Measurements from ENCODE around the gene NCKAP5L. TPM values are rescaled to one million over a fixed set of nuclear protein-coding genes. Genes with fewer than 3 reads are reported as not detected.
A peak's percentile ranks its signal among the peaks of the same experiment; 100 is the strongest.

Gene NCKAP5L
- polyA plus RNA-seq, 2 of the 4 experiments (the other 2 are of a cell fraction): 3.0 to 8.5 TPM

DNA sequence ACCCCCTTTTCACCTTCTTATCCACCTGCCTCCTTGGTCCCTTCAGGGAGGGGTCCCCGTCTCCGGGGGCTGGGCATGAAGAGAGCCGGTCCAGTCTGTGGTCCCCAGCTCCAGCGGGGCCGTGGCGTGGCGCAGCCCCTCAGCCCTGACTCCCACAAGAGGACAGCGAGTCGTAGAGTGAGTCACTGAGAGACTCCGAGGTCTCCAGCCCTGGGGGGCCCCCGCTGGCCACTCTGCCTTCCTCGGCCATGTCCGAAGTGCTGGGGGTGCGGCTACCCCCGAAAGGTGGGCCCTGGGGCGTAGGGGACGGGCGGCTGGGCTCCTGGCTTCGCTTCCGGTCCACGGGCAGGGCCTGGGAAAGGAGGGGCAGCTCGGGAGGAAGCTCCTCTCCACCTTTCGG is 36.5 kb downstream of the NCKAP5L start:
- FAIRE-seq (no peak), ATAC-seq (no peak)
- 86% methylated on average over 23 of the region's 23 CpGs for WGBS (ENCODE audit: missing lambda C conversion rate)

GRCh38 chr12:49790741-49791555 is 37.3 kb downstream of the NCKAP5L start:
- CTCF ChIA-PET: interaction anchor here (0.7 kb wide), 1 partner anchor 217 kb away, joined by 3 read pairs; no protein-coding TSS in a partner anchor

More for the DNA sequence above, 36.5 kb downstream of the NCKAP5L start:
- H3K27ac ChIP-seq: no peak overlapping the region
- no peak for DNase-seq (ENCODE audit: low read depth in 1 of 2, low spot score in 1 of 2)
- H3K9me3 ChIP-seq: peaks cover 2% of the 10 kb centered on the region; the same call in 1 of the 3 replicates
- no peaks in the 10 kb centered on the region for H3K4me1 ChIP-seq
- ChIA-PET CTCF (interaction anchor here (1.1 to 1.3 kb wide), 3 partner anchors 10 to 155 kb away, joined by 3 to 4 read pairs (median 4); no protein-coding TSS in a partner anchor), POLR2A (no interaction called here)
- TF ChIP-seq EHMT2 (IDR thresholded peaks at IDR 0.05; ENCODE audit: low read depth): no peak
- no peak for TF ChIP-seq FOSB (CRISPR knock-in tag; IDR thresholded peaks at IDR 0.05)
- TF ChIP-seq POLR2AphosphoS2 (conservative IDR thresholded peaks at IDR 0.05; ENCODE audit: low read length): no peak
- TF ChIP-seq, protein P1, sequence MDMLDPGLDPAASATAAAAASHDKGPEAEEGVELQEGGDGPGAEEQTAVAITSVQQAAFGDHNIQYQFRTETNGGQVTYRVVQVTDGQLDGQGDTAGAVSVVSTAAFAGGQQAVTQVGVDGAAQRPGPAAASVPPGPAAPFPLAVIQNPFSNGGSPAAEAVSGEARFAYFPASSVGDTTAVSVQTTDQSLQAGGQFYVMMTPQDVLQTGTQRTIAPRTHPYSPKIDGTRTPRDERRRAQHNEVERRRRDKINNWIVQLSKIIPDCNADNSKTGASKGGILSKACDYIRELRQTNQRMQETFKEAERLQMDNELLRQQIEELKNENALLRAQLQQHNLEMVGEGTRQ (IDR thresholded peaks at IDR 0.05): no peak
- no peak overlapping the region for H3K4me2 ChIP-seq
- no peak overlapping the region for H3K4me3 ChIP-seq

GRCh38 chr12:49789992-49790391 is 38.2 kb downstream of the NCKAP5L start:
- POLR2A ChIA-PET: no interaction called here
- H3K4me2 ChIP-seq: no peak overlapping the region

More at GRCh38 chr12:49790741-49791555, 37.3 kb downstream of the NCKAP5L start:
- ATAC-seq: no peak
- no peaks in the 10 kb centered on the region for H3K4me1 ChIP-seq
- H3K4me3 ChIP-seq: no peak overlapping the region
- no peak overlapping the region for H3K4me2 ChIP-seq
- TF ChIP-seq POLR2A (IDR thresholded peaks at IDR 0.05; ENCODE audit: low read length) (no peak), BHLHE40 (IDR thresholded peaks at IDR 0.05; ENCODE audit: low read depth, low read length) (no peak), CHD4 (IDR thresholded peaks at IDR 0.05; ENCODE audit: borderline replicate concordance) (no peak), PHF8 (IDR thresholded peaks at IDR 0.05; ENCODE audit: borderline replicate concordance, low read depth) (no peak), POLR2AphosphoS2 (conservative IDR thresholded peaks at IDR 0.05; ENCODE audit: low read length) (no peak), RFX5 (IDR thresholded peaks at IDR 0.05) (no peak), EP300 (IDR thresholded peaks at IDR 0.05) (no peak), KDM1A (IDR thresholded peaks at IDR 0.05; ENCODE audit: low read depth) (no peak), HDAC2 (IDR thresholded peaks at IDR 0.05) (no peak), RARB (CRISPR knock-in tag; IDR thresholded peaks at IDR 0.05) (no peak), NFE2L2 (conservative IDR thresholded peaks at IDR 0.05; ENCODE audit: low read length) (no peak)
- TF ChIP-seq, protein P2, sequence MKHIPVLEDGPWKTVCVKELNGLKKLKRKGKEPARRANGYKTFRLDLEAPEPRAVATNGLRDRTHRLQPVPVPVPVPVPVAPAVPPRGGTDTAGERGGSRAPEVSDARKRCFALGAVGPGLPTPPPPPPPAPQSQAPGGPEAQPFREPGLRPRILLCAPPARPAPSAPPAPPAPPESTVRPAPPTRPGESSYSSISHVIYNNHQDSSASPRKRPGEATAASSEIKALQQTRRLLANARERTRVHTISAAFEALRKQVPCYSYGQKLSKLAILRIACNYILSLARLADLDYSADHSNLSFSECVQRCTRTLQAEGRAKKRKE (CRISPR knock-in tag; IDR thresholded peaks at IDR 0.05; ENCODE audit: low read depth): no peak
- TF ChIP-seq, protein P3, sequence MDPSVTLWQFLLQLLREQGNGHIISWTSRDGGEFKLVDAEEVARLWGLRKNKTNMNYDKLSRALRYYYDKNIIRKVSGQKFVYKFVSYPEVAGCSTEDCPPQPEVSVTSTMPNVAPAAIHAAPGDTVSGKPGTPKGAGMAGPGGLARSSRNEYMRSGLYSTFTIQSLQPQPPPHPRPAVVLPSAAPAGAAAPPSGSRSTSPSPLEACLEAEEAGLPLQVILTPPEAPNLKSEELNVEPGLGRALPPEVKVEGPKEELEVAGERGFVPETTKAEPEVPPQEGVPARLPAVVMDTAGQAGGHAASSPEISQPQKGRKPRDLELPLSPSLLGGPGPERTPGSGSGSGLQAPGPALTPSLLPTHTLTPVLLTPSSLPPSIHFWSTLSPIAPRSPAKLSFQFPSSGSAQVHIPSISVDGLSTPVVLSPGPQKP (IDR thresholded peaks at IDR 0.05; ENCODE audit: low read depth, low read length): no peak
- no peak for DNase-seq (ENCODE audit: low read depth in 1 of 2, low spot score in 1 of 2)
- POLR2A ChIA-PET: no interaction called here
- H3K9me3 ChIP-seq: peaks cover 2% of the 10 kb centered on the region; the same call in 1 of the 3 replicates
- WGBS (ENCODE audit: missing lambda C conversion rate): 88% methylated on average over 22 of the region's 22 CpGs
- no peak overlapping the region for H3K27ac ChIP-seq
- FAIRE-seq: no peak

More at GRCh38 chr12:49789992-49790391, 38.2 kb downstream of the NCKAP5L start:
- DNase-seq (ENCODE audit: low read depth in 1 of 2, low spot score in 1 of 2): peak; percentile 28 to 30
- 74% methylated on average over 3 of the region's 3 CpGs for WGBS (ENCODE audit: missing lambda C conversion rate)
- FAIRE-seq: no peak
- H3K9me3 ChIP-seq: peaks cover 2% of the 10 kb centered on the region; the same call in 1 of the 3 replicates
- peak; percentile 7 to 52; a peak in 3 of 6 replicates for ATAC-seq
- H3K27ac ChIP-seq: no peak overlapping the region
- no peak overlapping the region for H3K4me3 ChIP-seq
- H3K4me1 ChIP-seq: peaks cover 7% of the 10 kb centered on the region
- TF ChIP-seq TFCP2L1 (CRISPR knock-in tag; IDR thresholded peaks at IDR 0.05): no peak
- CTCF ChIA-PET: no interaction called here

Measured in A549 (cell line).